Transverse colon (tissue), 3 donors: ENCODE results near the gene ZDHHC14.

Source experiments
- CTCF ChIP-seq, 5 experiments: fragments of 200-600 bp in 3 of 5; fragments of 450-650 bp in 2 of 5; sonication (generic) in 3 of 5; IDR thresholded peaks; 1 replicate in 2 of 5; 2 replicates in 3 of 5; pipeline ENCODE4 v1.5.1; 2016 to 2017; ENCODE audit warnings: antibody characterized with exemption in 5 of 5, inconsistent platforms in 3 of 5, mild to moderate bottlenecking in 2 of 5, moderate library complexity in 1 of 5
- EP300 ChIP-seq: sonication (generic); formaldehyde crosslinking; IDR thresholded peaks from one replicate; pipeline ENCODE4 v1.6.1; 2017; ENCODE audit warnings: antibody characterized with exemption, low read depth

DNA sequence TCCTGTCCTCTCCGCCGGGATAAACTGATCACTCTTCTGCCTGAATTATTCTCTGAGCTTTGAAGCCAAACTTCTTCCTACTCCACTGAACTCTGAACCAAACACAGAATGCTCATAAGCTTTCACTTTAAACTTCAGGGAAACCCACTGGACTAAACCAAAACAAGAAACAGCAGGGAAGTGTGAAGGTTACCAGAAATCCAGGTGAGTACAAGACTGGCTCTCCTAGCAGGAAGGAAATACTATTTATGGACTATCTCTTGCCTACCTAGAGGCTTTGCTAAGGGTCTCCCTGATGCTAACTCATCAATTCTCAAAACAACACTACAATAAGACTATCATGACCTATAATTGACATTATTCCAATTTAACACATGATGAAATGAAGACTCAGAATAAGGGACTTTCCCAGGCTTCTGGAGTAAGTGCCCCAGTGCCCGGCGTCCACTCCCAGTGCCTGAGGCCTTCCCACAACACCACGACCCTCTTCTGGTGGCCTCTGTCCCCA, 145.0 kb downstream of the ZDHHC14 start:
- TF ChIP-seq CTCF (IDR thresholded peaks at IDR 0.05) (no peak), EP300 (no peak)
